Measurements from ENCODE around the gene HELLS.

Gene HELLS

DNA sequence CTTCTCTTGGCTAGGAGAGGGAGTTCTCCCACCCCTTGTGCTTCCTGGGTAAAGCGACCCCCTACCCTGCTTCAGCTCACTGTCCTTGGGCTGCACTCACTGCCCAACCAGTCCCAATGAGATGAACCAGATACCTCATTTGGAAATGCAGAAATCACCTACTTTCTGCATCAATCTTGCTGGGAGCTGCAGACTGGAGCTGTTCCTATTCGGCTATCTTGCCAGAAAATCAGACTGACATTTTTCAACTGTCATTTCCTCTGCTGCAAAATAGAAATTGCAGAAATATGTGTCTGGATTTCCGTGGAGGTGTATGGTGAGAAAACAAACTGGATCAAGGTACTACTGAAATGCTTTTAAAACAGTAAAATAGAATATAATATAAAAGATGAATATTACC lies 95.0 kb downstream of the HELLS start:
- H3K4me3 ChIP-seq (ENCODE audit: low read depth, low read length): no peak overlapping the region
- in situ Hi-C loops (cut with HindIII; ENCODE audit: low sequenced_read_pairs): no loop called here
- TF ChIP-seq, protein P1, sequence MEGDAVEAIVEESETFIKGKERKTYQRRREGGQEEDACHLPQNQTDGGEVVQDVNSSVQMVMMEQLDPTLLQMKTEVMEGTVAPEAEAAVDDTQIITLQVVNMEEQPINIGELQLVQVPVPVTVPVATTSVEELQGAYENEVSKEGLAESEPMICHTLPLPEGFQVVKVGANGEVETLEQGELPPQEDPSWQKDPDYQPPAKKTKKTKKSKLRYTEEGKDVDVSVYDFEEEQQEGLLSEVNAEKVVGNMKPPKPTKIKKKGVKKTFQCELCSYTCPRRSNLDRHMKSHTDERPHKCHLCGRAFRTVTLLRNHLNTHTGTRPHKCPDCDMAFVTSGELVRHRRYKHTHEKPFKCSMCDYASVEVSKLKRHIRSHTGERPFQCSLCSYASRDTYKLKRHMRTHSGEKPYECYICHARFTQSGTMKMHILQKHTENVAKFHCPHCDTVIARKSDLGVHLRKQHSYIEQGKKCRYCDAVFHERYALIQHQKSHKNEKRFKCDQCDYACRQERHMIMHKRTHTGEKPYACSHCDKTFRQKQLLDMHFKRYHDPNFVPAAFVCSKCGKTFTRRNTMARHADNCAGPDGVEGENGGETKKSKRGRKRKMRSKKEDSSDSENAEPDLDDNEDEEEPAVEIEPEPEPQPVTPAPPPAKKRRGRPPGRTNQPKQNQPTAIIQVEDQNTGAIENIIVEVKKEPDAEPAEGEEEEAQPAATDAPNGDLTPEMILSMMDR (IDR thresholded peaks at IDR 0.05; ENCODE audit: low read depth, low read length): no peak
- no peak for DNase-seq (ENCODE audit: low read depth, low spot score)

DNA sequence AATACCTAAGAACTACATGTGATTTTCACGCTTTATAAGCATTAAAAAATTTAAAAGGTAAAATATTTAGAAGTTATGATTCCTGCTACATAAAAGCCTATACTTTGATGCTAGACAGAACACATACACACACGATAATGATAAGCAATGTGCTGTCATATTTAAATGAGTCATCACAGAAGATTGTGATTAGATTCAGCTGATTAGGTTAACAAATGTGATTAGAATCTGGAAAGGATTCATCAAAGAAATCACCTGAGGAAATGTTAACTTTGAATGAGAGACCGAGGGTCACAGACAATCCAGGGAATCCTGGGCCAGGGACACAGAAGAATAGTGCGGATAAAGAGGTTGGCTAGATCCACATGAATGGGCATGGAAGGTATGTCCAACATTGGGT lies 95.9 kb downstream of the HELLS start:
- in situ Hi-C loops (cut with HindIII; ENCODE audit: low sequenced_read_pairs): no loop called here
- TF ChIP-seq, protein P1 (IDR thresholded peaks at IDR 0.05; ENCODE audit: low read depth, low read length): no peak
- no peak overlapping the region for H3K4me3 ChIP-seq (ENCODE audit: low read depth, low read length)
- DNase-seq (ENCODE audit: low read depth, low spot score): no peak

DNA sequence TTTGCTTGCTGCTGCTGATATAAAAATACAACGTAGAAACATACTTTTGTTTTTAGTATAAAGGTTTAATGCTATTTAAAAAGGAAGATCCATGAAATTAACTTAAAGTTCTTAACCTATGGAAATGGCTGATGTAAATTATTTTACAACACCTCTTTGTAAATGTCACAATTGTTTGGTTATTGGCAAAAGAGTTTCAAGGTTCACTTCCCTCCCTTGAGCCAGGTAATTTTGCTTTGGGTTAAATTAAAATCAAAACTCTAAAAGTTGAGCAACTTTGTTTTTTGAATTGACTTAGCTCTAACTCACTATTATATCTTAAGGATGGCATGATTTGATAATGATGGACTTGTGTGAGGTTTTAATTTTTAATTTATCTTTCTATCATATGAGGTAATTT lies 98.8 kb downstream of the HELLS start:
- in situ Hi-C loops (cut with HindIII; ENCODE audit: low sequenced_read_pairs): no loop called here
- no peak overlapping the region for H3K4me3 ChIP-seq (ENCODE audit: low read depth, low read length)
- DNase-seq (ENCODE audit: low read depth, low spot score): no peak
- TF ChIP-seq, protein P1 (IDR thresholded peaks at IDR 0.05; ENCODE audit: low read depth, low read length): no peak

DNA sequence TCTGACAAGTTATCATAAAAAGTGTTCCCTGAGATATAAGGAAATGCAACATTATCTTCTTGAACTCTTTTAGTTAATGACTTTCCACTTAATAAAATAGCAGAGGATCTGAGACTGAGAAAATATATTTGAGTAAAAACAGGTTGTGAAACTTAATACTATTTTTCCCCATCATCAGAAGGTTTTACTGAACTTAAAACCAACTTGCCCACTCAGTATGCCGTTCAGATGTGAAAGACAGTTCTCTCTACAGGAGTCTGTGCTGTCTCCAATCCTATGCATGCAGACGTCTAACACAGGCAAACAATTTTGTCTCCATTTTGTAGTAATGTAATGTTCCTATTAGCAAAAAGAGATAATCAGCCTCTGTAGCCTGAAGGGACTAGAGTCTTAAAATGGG lies 99.7 kb downstream of the HELLS start:
- in situ Hi-C loops (cut with HindIII; ENCODE audit: low sequenced_read_pairs): no loop called here
- DNase-seq (ENCODE audit: low read depth, low spot score): no peak
- TF ChIP-seq, protein P1 (IDR thresholded peaks at IDR 0.05; ENCODE audit: low read depth, low read length): no peak
- H3K4me3 ChIP-seq (ENCODE audit: low read depth, low read length): no peak overlapping the region

Measured in astrocyte of the spinal cord (primary cell).